Thymus (tissue), 11 donors: ENCODE data around the gene ZBTB48. TPM values are rescaled to one million over a fixed set of nuclear protein-coding genes. Genes with fewer than 3 reads are reported as not detected.

Experiments used
- DNase-seq, 9 donors: peaks; one replicate each; pipeline ENCODE4 v3.0.0-alpha.2; 2013; ENCODE audit warnings: low spot score in 9 of 9, low read depth in 6 of 9, missing footprints in 1 of 9
- H3K27ac ChIP-seq, 2 donors: one replicate each; pipeline ENCODE4 v1.5.1; 2013; ENCODE audit warnings: control low read depth in 1 of 2, low read depth in 1 of 2, low read length in 1 of 2, mild to moderate bottlenecking in 1 of 2, moderate library complexity in 1 of 2
- H3K27me3 ChIP-seq, 2 donors: one replicate each; pipeline ENCODE4 v1.5.1; 2013; ENCODE audit warnings: low read length in 1 of 2; ENCODE audit not compliant: control insufficient read depth in 2 of 2, insufficient read depth in 1 of 2
- H3K36me3 ChIP-seq, 2 donors: one replicate each; pipeline ENCODE4 v1.5.1; 2013; ENCODE audit warnings: low read length in 1 of 2, mild to moderate bottlenecking in 1 of 2, moderate library complexity in 1 of 2; ENCODE audit not compliant: control insufficient read depth in 2 of 2, insufficient read depth in 2 of 2
- H3K4me1 ChIP-seq, 2 donors: one replicate each; pipeline ENCODE4 v1.5.1; 2013; ENCODE audit warnings: low read length in 2 of 2; ENCODE audit not compliant: control insufficient read depth in 2 of 2, insufficient read depth in 2 of 2
- H3K4me3 ChIP-seq, 2 donors: one replicate each; pipeline ENCODE4 v1.5.1; 2013; ENCODE audit warnings: low read length in 2 of 2, control low read depth in 1 of 2, mild to moderate bottlenecking in 1 of 2
- H3K9me3 ChIP-seq, 2 donors: one replicate each; pipeline ENCODE4 v1.5.1; 2013; ENCODE audit warnings: low read length in 1 of 2, mild to moderate bottlenecking in 1 of 2; ENCODE audit not compliant: control insufficient read depth in 2 of 2, insufficient read depth in 1 of 2
- WGBS: extraction: QIAGEN DNeasy Blood & Tissue Kit; methylation state at CpG from one replicate; pipeline ENCODE4 v1.1.7; 2013; 5-methylcytosine and 5-hydroxymethylcytosine counted together
- polyA plus RNA-seq: library from polyadenylated mRNA; stranded (reverse); fragments of 200-250 nt; gene quantifications from one replicate; pipeline ENCODE4 v1.2.3, GENCODE V29; 2013
- total RNA-seq: library from RNA; stranded (reverse); fragments of 120-200 nt; gene quantifications from one replicate; pipeline ENCODE4 v1.2.4, GENCODE V29; 2013
- donor health status: healthy.

The ZBTB48 gene
- total and polyA plus RNA-seq, 2 donors, result 30.7 to 124 TPM

DNA sequence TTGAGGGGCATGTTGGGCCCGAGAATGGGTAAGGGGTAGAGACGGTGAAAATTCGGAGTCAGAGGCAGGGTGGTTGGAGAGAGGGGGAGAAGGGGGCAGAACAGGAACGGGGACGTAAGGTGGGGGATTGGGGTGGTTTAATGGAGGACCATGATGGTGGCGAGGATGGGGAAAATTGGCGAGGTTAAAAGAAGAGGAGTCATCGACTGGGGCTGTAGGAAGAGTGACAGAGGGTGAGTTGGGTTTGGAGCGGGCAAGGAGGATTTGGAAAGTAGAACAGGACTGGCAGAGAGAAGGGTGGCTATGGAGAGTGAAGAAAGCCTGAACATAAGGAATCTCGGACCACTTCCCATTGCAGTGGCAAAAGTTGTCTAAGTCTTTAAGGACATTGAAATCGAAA is 10.8 kb upstream of the ZBTB48 start:
- WGBS, result 96% methylated on average over 11 of the region's 11 CpGs
- H3K9me3 ChIP-seq, result peaks cover 0 to 8% of the 10 kb centered on the region in 2 donors
- H3K4me1 ChIP-seq, result no peaks in the 10 kb centered on the region
- no peaks in the 10 kb centered on the region for H3K36me3 ChIP-seq
- no peak for DNase-seq
- H3K27me3 ChIP-seq, result peaks cover 0 to 19% of the 10 kb centered on the region in 2 donors
- H3K4me3 ChIP-seq, result no peak overlapping the region
- no peak overlapping the region for H3K27ac ChIP-seq

DNA sequence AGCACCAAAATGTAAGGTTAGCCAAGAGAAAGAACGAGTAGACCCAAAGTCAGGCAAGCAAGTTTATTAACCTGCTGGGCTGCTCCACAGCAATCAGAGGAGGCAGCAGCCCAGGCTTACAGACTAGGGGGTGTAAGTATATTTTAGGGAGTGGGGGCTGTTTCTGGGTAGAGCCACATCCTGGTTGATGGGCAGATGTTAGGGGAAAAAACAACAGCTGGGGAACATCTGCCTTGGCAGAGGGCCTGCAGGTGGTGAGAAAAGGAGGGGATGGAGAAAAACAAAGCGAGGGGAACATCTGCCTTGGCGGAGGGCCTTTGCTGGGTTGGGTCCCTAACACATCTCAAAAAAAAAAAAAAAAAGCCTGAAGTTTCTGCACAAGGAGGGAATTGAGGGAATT is 9.7 kb upstream of the ZBTB48 start:
- peaks cover 0 to 15% of the 10 kb centered on the region in 2 donors for H3K27me3 ChIP-seq
- no peaks in the 10 kb centered on the region for H3K36me3 ChIP-seq
- H3K27ac ChIP-seq, result no peak overlapping the region
- H3K4me3 ChIP-seq, result no peak overlapping the region
- 84% methylated on average over 3 of the region's 3 CpGs for WGBS
- H3K9me3 ChIP-seq, result peaks cover 0 to 8% of the 10 kb centered on the region in 2 donors
- no peak for DNase-seq
- no peaks in the 10 kb centered on the region for H3K4me1 ChIP-seq

DNA sequence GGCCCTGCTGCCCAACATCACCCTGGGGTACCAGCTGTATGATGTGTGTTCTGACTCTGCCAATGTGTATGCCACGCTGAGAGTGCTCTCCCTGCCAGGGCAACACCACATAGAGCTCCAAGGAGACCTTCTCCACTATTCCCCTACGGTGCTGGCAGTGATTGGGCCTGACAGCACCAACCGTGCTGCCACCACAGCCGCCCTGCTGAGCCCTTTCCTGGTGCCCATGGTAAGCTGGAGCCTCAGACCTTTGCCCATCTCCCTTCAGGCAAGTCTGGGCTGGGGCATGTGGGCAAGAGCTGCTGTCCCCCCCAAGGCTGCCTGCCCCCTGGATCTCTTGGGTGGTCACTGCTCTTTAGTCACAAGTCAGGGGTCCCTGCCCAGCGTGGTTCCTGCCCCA is 8.8 kb upstream of the ZBTB48 start:
- 84% methylated on average over 5 of the region's 5 CpGs for WGBS
- H3K4me1 ChIP-seq, result no peaks in the 10 kb centered on the region
- H3K36me3 ChIP-seq, result no peaks in the 10 kb centered on the region
- no peak overlapping the region for H3K27ac ChIP-seq
- no peak for DNase-seq
- H3K4me3 ChIP-seq, result no peak overlapping the region
- H3K27me3 ChIP-seq, result peaks cover 0 to 9% of the 10 kb centered on the region in 2 donors
- H3K9me3 ChIP-seq, result peaks cover 0 to 8% of the 10 kb centered on the region in 2 donors

DNA sequence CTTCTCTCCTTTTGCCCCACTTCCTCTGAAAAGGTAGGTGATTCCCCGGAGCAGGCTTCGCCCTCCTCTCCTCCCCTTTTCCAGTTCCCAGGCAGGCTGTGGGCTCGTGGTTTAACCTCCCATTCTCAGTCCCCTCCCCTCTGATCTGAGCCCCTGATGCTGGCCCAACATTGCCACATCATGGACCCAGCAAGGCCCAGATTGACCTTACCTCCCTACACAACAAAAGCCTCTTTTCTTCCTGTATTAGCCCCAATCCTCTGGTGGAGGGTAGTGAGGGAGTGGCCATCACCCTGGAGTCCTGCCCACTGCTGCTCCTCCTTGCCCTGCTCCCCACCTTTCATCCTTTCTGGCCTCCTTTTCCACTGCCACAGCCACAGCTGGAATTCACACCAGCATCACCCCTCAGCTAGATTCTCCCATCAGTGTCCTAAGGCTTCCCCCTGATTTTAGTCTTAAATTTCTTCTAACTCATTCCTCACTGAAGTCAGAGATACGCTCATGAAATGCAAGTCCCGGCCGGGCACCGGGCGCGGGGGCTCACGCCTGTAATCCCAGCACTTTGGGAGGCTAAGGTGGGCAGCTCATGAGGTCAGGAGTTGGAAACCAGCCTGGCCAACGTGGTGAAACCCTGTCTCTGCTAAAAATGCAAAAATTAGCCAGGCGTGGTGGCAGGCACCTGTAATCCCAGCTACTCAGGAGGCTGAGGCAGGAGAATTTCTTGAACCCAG is 7.0 kb upstream of the ZBTB48 start:
- peaks cover 0 to 8% of the 10 kb centered on the region in 2 donors for H3K9me3 ChIP-seq
- no peak overlapping the region for H3K4me3 ChIP-seq
- WGBS, result 87% methylated on average over 12 of the region's 12 CpGs
- H3K4me1 ChIP-seq, result no peaks in the 10 kb centered on the region
- no peak overlapping the region for H3K27ac ChIP-seq
- DNase-seq, result no peak
- no peaks in the 10 kb centered on the region for H3K36me3 ChIP-seq
- peaks cover 0 to 9% of the 10 kb centered on the region in 2 donors for H3K27me3 ChIP-seq

DNA sequence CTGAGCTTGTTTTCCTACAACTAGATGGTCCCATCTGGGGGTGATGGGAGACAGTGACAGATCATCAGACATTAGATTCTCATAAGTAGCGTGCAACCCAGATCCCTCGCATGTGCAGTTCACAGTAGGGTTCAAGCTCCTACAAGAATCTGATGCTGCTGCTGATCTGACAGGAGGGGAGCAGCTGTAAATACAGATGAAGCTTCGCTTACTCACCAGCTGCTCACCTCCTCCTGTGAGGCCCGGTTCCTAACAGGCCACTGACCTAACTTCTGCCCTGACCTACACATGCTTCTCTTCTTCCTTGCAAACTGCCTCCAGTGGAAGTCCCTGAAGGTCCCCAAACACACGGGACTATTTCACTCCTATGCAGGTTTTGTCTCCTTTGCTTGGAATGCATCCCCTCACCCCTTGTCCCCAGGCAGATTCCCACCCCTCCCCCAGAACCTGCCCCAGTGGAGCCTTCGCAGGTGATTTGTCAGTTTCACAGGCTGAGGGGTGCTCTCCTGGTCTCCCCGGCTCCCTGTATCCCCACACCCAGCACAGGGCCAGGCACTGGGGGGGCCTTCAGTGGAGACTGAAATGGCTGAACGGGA is 5.7 kb upstream of the ZBTB48 start:
- Histone ChIP-seq H3K4me1 (peaks cover 0 to under 1% of the 10 kb centered on the region in 2 donors), H3K27me3 (peaks cover 0 to 9% of the 10 kb centered on the region in 2 donors), H3K9me3 (peaks cover 0 to 8% of the 10 kb centered on the region in 2 donors), H3K27ac (no peak overlapping the region), H3K36me3 (no peaks in the 10 kb centered on the region), H3K4me3 (no peak overlapping the region)
- WGBS, result 93% methylated on average over 8 of the region's 8 CpGs
- no peak for DNase-seq

DNA sequence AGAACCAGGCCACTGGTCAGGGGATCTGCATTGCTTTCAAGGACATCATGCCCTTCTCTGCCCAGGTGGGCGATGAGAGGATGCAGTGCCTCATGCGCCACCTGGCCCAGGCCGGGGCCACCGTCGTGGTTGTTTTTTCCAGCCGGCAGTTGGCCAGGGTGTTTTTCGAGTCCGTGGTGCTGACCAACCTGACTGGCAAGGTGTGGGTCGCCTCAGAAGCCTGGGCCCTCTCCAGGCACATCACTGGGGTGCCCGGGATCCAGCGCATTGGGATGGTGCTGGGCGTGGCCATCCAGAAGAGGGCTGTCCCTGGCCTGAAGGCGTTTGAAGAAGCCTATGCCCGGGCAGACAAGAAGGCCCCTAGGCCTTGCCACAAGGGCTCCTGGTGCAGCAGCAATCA is 5.0 kb upstream of the ZBTB48 start:
- Histone ChIP-seq H3K4me3 (no peak overlapping the region), H3K36me3 (no peaks in the 10 kb centered on the region), H3K4me1 (peaks cover 4 to 6% of the 10 kb centered on the region in 2 donors), H3K9me3 (peaks cover 0 to 8% of the 10 kb centered on the region in 2 donors), H3K27me3 (peaks cover 0 to 6% of the 10 kb centered on the region in 2 donors), H3K27ac (no peak overlapping the region)
- DNase-seq, result no peak
- WGBS, result 95% methylated on average over 14 of the region's 14 CpGs

DNA sequence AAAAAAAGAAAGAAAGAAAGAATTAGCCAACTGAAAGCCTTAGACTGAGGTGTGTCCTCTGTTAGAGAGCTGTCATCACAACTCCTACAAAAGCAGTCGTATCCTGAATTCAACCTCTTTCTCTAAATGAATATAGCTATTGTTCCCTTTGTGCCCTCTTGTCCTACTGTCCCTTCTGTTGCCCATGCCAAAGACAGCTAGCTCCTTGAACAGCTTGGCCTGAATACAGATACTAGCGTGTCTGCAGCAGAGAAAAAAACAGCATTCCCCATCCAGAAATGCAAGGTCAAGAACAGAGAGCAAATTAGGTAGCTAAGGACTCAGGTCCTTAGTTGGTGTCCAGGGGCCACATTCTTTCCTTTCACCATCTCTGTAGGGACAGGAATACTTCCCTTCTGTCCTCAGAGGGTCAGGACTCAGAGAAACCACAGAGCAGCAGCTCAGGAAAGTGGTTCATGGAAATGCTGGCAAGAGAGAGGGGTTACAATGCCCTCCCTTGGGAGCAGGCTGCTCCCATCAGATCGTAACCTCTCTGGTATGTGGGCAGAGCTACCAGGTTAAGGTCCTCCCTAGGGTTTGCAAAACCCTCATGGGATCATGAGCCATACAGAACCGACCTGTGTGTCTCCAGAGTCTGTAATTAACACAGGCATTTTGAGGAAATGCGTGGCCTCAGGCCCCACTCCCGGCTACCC is 1.8 kb upstream of the ZBTB48 start:
- H3K4me1 ChIP-seq, result peaks cover 17 to 25% of the 10 kb centered on the region in 2 donors
- WGBS, result 97% methylated on average over 6 of the region's 6 CpGs
- H3K27me3 ChIP-seq, result no peaks in the 10 kb centered on the region
- peaks cover 0 to 4% of the 10 kb centered on the region in 2 donors for H3K9me3 ChIP-seq
- no peak overlapping the region for H3K27ac ChIP-seq
- no peak for DNase-seq
- H3K4me3 ChIP-seq, result no peak overlapping the region
- peaks cover 0 to 3% of the 10 kb centered on the region in 2 donors for H3K36me3 ChIP-seq

DNA sequence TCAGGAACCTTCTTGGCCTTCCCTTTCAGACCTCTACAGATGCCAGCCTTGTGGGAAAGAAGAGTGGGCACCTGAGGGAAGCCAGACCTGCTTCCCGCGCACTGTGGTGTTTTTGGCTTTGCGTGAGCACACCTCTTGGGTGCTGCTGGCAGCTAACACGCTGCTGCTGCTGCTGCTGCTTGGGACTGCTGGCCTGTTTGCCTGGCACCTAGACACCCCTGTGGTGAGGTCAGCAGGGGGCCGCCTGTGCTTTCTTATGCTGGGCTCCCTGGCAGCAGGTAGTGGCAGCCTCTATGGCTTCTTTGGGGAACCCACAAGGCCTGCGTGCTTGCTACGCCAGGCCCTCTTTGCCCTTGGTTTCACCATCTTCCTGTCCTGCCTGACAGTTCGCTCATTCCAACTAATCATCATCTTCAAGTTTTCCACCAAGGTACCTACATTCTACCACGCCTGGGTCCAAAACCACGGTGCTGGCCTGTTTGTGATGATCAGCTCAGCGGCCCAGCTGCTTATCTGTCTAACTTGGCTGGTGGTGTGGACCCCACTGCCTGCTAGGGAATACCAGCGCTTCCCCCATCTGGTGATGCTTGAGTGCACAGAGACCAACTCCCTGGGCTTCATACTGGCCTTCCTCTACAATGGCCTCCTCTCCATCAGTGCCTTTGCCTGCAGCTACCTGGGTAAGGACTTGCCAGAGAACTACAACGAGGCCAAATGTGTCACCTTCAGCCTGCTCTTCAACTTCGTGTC is 995 bp upstream of the ZBTB48 start:
- H3K4me3 ChIP-seq, result no peak overlapping the region
- WGBS, result 97% methylated on average over 14 of the region's 14 CpGs

More for the DNA sequence above, 995 bp upstream of the ZBTB48 start:
- no peak for DNase-seq
- H3K9me3 ChIP-seq, result peaks cover 0 to 4% of the 10 kb centered on the region in 2 donors
- peaks cover 0 to 3% of the 10 kb centered on the region in 2 donors for H3K36me3 ChIP-seq
- H3K4me1 ChIP-seq, result peaks cover 17 to 25% of the 10 kb centered on the region in 2 donors
- H3K27me3 ChIP-seq, result no peaks in the 10 kb centered on the region
- H3K27ac ChIP-seq, result peak overlapping the region in 1 of 2 donors; percentile 77
